Fibroblast of lung (primary cell): ENCODE results near the gene PDCD1LG2. TPM values are rescaled to one million over a fixed set of nuclear protein-coding genes. Genes with fewer than 3 reads are reported as not detected.
A peak's percentile ranks its signal among the peaks of the same experiment; 100 is the strongest.

Source experiments
- DNase-seq, 2 donors: peaks; one replicate each; pipeline versions ENCODE4 v3.0.0 to v3.0.0-alpha.2; 2010; ENCODE audit warnings: low read depth in 2 of 2
- H2AFZ ChIP-seq: 2 replicates; pipeline ENCODE4 v1.5.1; 2012; ENCODE audit warnings: low read length, control low read depth, inconsistent platforms
- H3K27ac ChIP-seq: 2 replicates; pipeline ENCODE4 v1.5.1; 2011; ENCODE audit warnings: low read length, control low read depth; ENCODE audit not compliant: insufficient read depth
- H3K27me3 ChIP-seq: 2 replicates; pipeline ENCODE4 v1.5.1; 2011; ENCODE audit warnings: mild to moderate bottlenecking, low read length; ENCODE audit not compliant: control insufficient read depth, insufficient read depth
- H3K36me3 ChIP-seq: 2 replicates; pipeline ENCODE4 v1.5.1; 2011; ENCODE audit warnings: low read length; ENCODE audit not compliant: control insufficient read depth, insufficient read depth
- H3K4me1 ChIP-seq: 2 replicates; pipeline ENCODE4 v1.5.1; 2011; ENCODE audit warnings: low read length; ENCODE audit not compliant: control insufficient read depth, insufficient read depth; ENCODE audit errors: extremely low read depth
- H3K4me2 ChIP-seq: 2 replicates; pipeline ENCODE4 v1.5.1; 2011; ENCODE audit warnings: low read length, control low read depth; ENCODE audit not compliant: insufficient read depth; ENCODE audit errors: extremely low read depth
- H3K4me3 ChIP-seq, 4 experiments: fragments of 200-600 bp in 1 of 4; sonication (generic) in 1 of 4; replicated peaks in 1 of 4; 2 replicates each; pipeline ENCODE4 v1.5.1; 2011 to 2016; ENCODE audit warnings: low read length in 4 of 4, low read depth in 3 of 4, mild to moderate bottlenecking in 3 of 4, control low read depth in 2 of 4, inconsistent platforms in 1 of 4, mixed read lengths in 1 of 4; ENCODE audit not compliant: insufficient read depth in 1 of 4; ENCODE audit errors: control extremely low read depth in 1 of 4
- H3K79me2 ChIP-seq: 2 replicates; pipeline ENCODE4 v1.5.1; 2012; ENCODE audit warnings: mild to moderate bottlenecking, low read length, inconsistent platforms; ENCODE audit not compliant: control insufficient read depth, insufficient read depth
- H3K9ac ChIP-seq: 2 replicates; pipeline ENCODE4 v1.5.1; 2011; ENCODE audit warnings: mild to moderate bottlenecking, low read length, control low read depth; ENCODE audit not compliant: insufficient read depth
- H3K9me3 ChIP-seq: 2 replicates; pipeline ENCODE4 v1.5.1; 2012; ENCODE audit warnings: low read depth, low read length; ENCODE audit not compliant: control insufficient read depth, insufficient read depth
- H4K20me1 ChIP-seq: 2 replicates; pipeline ENCODE4 v1.5.1; 2011; ENCODE audit warnings: low read length; ENCODE audit not compliant: control insufficient read depth, insufficient read depth; ENCODE audit errors: extremely low read depth
- EZH2 ChIP-seq: IDR thresholded peaks from 2 replicates; pipeline ENCODE4 v1.5.1; 2012; ENCODE audit warnings: low read length, control low read depth, mild to moderate bottlenecking; ENCODE audit errors: missing control alignments
- polyA plus RNA-seq, 2 donors: library from polyadenylated mRNA; depleted of rRNA in 1 of 2; stranded (reverse) in 1 of 2; unstranded in 1 of 2; fragments of >200 nt; gene quantifications; 2 replicates each; pipeline ENCODE4 v1.2.1, GENCODE V29; 2011 to 2012; ENCODE audit warnings: missing spikeins in 1 of 2
- total RNA-seq: library from RNA; depleted of rRNA; stranded (reverse); fragments of >200 nt; gene quantifications from 2 replicates; pipeline ENCODE4 v1.2.1, GENCODE V29; 2014
- TF ChIP-seq, protein P1 (sequence below), 2 donors: IDR thresholded peaks in 1 of 2; conservative IDR thresholded peaks in 1 of 2; 1 replicate in 1 of 2; 2 replicates in 1 of 2; pipeline ENCODE4 v1.5.1; 2011 to 2012; ENCODE audit warnings: low read length in 2 of 2, control low read depth in 1 of 2, inconsistent platforms in 1 of 2, low read depth in 1 of 2, mild to moderate bottlenecking in 1 of 2

The PDCD1LG2 gene
- total and polyA plus RNA-seq, 2 donors (not counting 1 experiment from before 2014, with no cell fraction given): 6.9 to 16.9 TPM

DNA sequence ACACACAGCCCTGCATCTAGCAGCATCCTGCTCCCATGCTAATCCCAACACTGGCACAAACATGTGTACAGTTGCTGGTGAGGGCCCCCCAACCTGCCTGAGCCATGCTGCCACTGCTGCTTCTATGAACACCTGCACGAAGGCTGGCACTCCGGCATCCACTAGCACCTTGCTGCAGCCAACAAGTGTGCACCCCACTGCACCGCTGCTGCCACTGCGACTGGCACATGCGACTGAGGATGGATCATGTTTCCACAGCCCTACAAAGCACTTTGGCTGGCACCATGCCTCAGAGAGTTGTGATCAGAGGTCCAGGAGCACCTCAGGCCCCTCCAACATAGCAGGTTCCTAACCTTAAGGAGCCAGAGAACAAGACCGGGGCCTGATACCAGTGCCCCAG is 7.8 kb upstream of the PDCD1LG2 start:
- H3K27me3 ChIP-seq: no peaks in the 10 kb centered on the region
- no peak overlapping the region for H3K4me2 ChIP-seq
- TF ChIP-seq, protein P1, sequence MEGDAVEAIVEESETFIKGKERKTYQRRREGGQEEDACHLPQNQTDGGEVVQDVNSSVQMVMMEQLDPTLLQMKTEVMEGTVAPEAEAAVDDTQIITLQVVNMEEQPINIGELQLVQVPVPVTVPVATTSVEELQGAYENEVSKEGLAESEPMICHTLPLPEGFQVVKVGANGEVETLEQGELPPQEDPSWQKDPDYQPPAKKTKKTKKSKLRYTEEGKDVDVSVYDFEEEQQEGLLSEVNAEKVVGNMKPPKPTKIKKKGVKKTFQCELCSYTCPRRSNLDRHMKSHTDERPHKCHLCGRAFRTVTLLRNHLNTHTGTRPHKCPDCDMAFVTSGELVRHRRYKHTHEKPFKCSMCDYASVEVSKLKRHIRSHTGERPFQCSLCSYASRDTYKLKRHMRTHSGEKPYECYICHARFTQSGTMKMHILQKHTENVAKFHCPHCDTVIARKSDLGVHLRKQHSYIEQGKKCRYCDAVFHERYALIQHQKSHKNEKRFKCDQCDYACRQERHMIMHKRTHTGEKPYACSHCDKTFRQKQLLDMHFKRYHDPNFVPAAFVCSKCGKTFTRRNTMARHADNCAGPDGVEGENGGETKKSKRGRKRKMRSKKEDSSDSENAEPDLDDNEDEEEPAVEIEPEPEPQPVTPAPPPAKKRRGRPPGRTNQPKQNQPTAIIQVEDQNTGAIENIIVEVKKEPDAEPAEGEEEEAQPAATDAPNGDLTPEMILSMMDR (conservative IDR thresholded peaks at IDR 0.05 in 1 of 2, IDR thresholded peaks at IDR 0.05 in 1 of 2; ENCODE audit: low read depth in 1 of 2, low read length in 2 of 2): no peak
- no peak for TF ChIP-seq EZH2
- H3K4me3 ChIP-seq: no peak overlapping the region
- H3K9ac ChIP-seq: no peak overlapping the region
- no peaks in the 10 kb centered on the region for H3K36me3 ChIP-seq
- H3K4me1 ChIP-seq: peaks cover 4% of the 10 kb centered on the region
- H3K79me2 ChIP-seq: no peaks in the 10 kb centered on the region
- no peaks in the 10 kb centered on the region for H3K9me3 ChIP-seq
- DNase-seq: no peak
- no peak overlapping the region for H3K27ac ChIP-seq
- H4K20me1 ChIP-seq: no peaks in the 10 kb centered on the region
- no peak overlapping the region for H2AFZ ChIP-seq

- Histone ChIP-seq H3K4me2 (peak overlapping the region; percentile 96), H3K4me1 (peaks cover 13% of the 10 kb centered on the region), H3K27me3 (no peaks in the 10 kb centered on the region), H2AFZ (peak overlapping the region; percentile 8), H3K9ac (no peak overlapping the region), H3K36me3 (no peaks in the 10 kb centered on the region), H4K20me1 (no peaks in the 10 kb centered on the region), H3K9me3 (no peaks in the 10 kb centered on the region), H3K27ac (peak overlapping the region; percentile 98), H3K79me2 (peaks cover 20% of the 10 kb centered on the region), H3K4me3 (peak overlapping the region; percentile 11 to 66 (median 63))
- TF ChIP-seq EZH2: no peak
- TF ChIP-seq, protein P1 (conservative IDR thresholded peaks at IDR 0.05 in 1 of 2, IDR thresholded peaks at IDR 0.05 in 1 of 2; ENCODE audit: low read depth in 1 of 2, low read length in 2 of 2): no peak
- DNase-seq: peak; percentile 91 to 100
These were observed 758 bp upstream of the PDCD1LG2 start for GRCh38 chr9:5509573-5509972.

DNA sequence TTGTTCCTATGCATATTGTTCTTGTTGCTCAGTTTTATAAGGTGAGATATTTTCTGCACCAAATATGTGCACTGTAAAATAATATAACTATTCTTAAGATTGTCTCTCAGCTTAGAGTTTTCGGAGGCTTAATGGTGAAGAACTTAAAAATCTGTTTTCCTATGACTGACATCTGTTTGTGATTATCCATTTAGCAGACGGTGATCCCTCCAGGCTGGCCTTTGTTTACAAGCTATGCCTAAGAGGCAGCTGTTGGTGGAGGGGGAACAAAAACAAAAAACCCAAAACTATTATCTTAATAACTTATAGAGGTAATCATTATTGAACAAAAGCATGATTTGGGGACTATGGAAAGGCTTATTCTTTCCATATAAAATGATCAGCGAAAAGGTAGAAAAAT is 658 bp downstream of the PDCD1LG2 start:
- DNase-seq: peak in 1 of 2 donors; percentile 20
- H3K9me3 ChIP-seq: no peaks in the 10 kb centered on the region
- H3K27ac ChIP-seq: peak overlapping the region; percentile 98
- H3K36me3 ChIP-seq: no peaks in the 10 kb centered on the region
- H3K9ac ChIP-seq: peak overlapping the region; percentile 55
- H3K79me2 ChIP-seq: peaks cover 20% of the 10 kb centered on the region
- TF ChIP-seq, protein P1 (conservative IDR thresholded peaks at IDR 0.05 in 1 of 2, IDR thresholded peaks at IDR 0.05 in 1 of 2; ENCODE audit: low read depth in 1 of 2, low read length in 2 of 2): no peak
- no peak for TF ChIP-seq EZH2
- no peak overlapping the region for H2AFZ ChIP-seq
- no peaks in the 10 kb centered on the region for H4K20me1 ChIP-seq
- H3K4me3 ChIP-seq: peak overlapping the region; percentile 62 to 68 (median 65)
- H3K4me1 ChIP-seq: peaks cover 13% of the 10 kb centered on the region
- H3K4me2 ChIP-seq: peak overlapping the region; percentile 96
- no peaks in the 10 kb centered on the region for H3K27me3 ChIP-seq
